ENCODE measurements around the gene GALNT16.

The GALNT16 gene

DNA sequence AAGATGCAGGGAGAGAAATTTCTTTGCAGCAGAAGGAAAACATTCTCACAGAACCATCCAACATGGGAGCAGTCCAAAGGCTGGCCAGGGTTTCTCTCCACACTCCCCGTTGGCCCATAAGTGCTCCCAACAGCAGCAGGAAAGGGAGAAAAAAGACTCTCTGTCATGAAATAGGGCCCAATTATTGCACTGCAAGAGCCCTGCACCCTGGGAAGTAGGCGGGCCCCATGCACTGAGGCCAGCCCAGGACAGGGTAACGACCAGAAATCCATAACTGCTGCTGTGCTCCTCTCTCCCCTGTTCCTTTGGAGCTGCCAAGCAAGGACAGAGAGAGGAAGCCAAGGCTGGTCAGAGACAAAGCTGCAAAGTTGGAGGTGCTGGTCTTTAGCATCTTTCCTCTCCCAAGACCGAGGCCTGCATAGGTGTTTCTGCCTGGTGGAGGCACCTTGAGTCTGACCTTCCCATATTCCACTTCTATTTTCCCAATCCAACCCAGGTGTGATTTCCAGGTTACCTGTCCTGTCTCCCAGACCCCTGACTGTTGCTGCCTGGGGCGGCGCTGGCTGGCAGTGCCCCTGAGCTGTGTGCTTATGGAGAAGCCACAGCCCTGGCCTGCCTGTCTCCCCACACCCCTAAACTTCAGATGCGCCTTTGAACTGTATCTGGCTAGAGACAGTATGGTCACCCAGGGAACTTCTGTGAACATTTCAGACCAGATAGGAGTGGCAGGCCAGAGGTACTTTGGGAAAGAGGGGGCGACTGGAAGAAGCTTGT, 6.8 kb downstream of the GALNT16 start:
- H3K4me3 ChIP-seq (ENCODE audit: low read depth, low read length), result no peak overlapping the region
- TF ChIP-seq, protein P1, sequence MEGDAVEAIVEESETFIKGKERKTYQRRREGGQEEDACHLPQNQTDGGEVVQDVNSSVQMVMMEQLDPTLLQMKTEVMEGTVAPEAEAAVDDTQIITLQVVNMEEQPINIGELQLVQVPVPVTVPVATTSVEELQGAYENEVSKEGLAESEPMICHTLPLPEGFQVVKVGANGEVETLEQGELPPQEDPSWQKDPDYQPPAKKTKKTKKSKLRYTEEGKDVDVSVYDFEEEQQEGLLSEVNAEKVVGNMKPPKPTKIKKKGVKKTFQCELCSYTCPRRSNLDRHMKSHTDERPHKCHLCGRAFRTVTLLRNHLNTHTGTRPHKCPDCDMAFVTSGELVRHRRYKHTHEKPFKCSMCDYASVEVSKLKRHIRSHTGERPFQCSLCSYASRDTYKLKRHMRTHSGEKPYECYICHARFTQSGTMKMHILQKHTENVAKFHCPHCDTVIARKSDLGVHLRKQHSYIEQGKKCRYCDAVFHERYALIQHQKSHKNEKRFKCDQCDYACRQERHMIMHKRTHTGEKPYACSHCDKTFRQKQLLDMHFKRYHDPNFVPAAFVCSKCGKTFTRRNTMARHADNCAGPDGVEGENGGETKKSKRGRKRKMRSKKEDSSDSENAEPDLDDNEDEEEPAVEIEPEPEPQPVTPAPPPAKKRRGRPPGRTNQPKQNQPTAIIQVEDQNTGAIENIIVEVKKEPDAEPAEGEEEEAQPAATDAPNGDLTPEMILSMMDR (IDR thresholded peaks at IDR 0.05; ENCODE audit: low read depth, low read length), result no peak

GRCh38 chr14:69267492-69267891, 7.5 kb downstream of the GALNT16 start:
- no peak overlapping the region for H3K4me3 ChIP-seq (ENCODE audit: low read depth, low read length)
- TF ChIP-seq, protein P1 (IDR thresholded peaks at IDR 0.05; ENCODE audit: low read depth, low read length), result no peak

GRCh38 chr14:69268223-69268622, 8.3 kb downstream of the GALNT16 start:
- H3K4me3 ChIP-seq (ENCODE audit: low read depth, low read length), result no peak overlapping the region
- TF ChIP-seq, protein P1 (IDR thresholded peaks at IDR 0.05; ENCODE audit: low read depth, low read length), result no peak

DNA sequence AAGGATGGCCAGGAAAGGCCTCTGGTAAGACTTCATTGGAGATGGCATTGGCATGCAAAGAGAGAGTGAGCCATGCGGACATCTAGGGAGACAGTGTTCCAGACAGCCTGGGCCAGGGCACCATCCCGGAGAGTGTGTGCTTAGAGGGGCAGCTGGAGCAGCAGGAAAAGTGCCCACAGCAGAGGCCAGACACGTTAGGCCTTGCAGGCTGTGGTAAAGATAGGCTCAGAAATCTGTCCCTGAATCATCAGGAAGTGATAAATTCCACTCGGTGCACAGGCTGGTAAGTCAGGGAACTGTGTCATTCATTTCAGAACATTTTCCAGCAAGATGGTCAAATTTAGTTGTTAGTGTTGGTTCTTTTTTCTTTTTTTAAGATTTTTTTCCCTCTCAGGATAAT, 8.8 kb downstream of the GALNT16 start:
- TF ChIP-seq, protein P1 (IDR thresholded peaks at IDR 0.05; ENCODE audit: low read depth, low read length), result no peak
- H3K4me3 ChIP-seq (ENCODE audit: low read depth, low read length), result no peak overlapping the region

DNA sequence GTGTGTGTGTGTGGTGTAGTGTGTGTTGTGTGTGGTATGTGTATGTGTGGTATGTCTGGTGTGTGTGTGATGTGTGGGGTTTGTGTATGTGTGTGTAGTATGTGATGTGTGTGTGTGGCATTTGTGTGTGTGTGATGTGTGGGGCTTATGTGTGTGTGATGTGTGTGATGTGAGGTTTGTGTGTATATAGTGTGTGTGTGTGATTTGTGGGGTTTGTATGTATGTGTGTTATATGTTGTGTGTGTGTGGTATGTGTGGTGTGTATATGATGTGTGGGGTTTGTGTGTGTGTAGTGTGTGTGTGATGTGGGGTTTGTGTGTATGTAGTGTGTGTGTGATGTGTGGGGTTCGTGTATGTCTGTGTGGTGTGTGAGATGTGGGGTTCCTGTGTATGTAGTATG, 9.4 kb downstream of the GALNT16 start:
- TF ChIP-seq, protein P1 (IDR thresholded peaks at IDR 0.05; ENCODE audit: low read depth, low read length), result no peak
- no peak overlapping the region for H3K4me3 ChIP-seq (ENCODE audit: low read depth, low read length)

GRCh38 chr14:69270097-69270496, 10.1 kb downstream of the GALNT16 start:
- H3K4me3 ChIP-seq (ENCODE audit: low read depth, low read length), result no peak overlapping the region
- TF ChIP-seq, protein P1 (IDR thresholded peaks at IDR 0.05; ENCODE audit: low read depth, low read length), result no peak

GRCh38 chr14:69270795-69271708, 11.1 kb downstream of the GALNT16 start:
- TF ChIP-seq, protein P1 (IDR thresholded peaks at IDR 0.05; ENCODE audit: low read depth, low read length), result no peak
- H3K4me3 ChIP-seq (ENCODE audit: low read depth, low read length), result no peak overlapping the region

All from WI38 (cell line).